Tibial artery (tissue), 4 donors: Measurements from ENCODE around the gene IL17RD.

Experiments used
- DNase-seq, 2 donors: peaks; one replicate each; pipeline ENCODE4 v3.0.0-alpha.2; 2019
- H3K27ac ChIP-seq, 2 donors: fragments of 200-600 bp; sonication (generic) in 1 of 2; 1 replicate in 1 of 2; 2 replicates in 1 of 2; pipeline ENCODE4 v1.5.1; 2018 to 2019; ENCODE audit warnings: mild to moderate bottlenecking in 1 of 2
- H3K27me3 ChIP-seq, 2 donors: fragments of 200-600 bp; sonication (generic) in 1 of 2; one replicate each; pipeline versions ENCODE4 v1.5.1 to v1.6.0; 2016 to 2019
- H3K36me3 ChIP-seq, 3 donors: fragments of 200-600 bp; sonication (generic) in 2 of 3; one replicate each; pipeline ENCODE4 v1.5.1; 2016 to 2019; ENCODE audit warnings: mild to moderate bottlenecking in 2 of 3
- H3K4me1 ChIP-seq, 4 donors: fragments of 200-600 bp; sonication (generic) in 2 of 4; 1 replicate in 3 of 4; 2 replicates in 1 of 4; pipeline ENCODE4 v1.5.1; 2016 to 2019
- H3K4me3 ChIP-seq, 2 donors: fragments of 200-600 bp; sonication (generic) in 1 of 2; 1 replicate in 1 of 2; 2 replicates in 1 of 2; pipeline ENCODE4 v1.5.1; 2018 to 2019; ENCODE audit warnings: mild to moderate bottlenecking in 2 of 2
- H3K9me3 ChIP-seq, 3 donors: fragments of 200-600 bp; sonication (generic) in 1 of 3; one replicate each; pipeline ENCODE4 v1.5.1; 2016 to 2019
- CTCF ChIP-seq, 2 experiments: fragments of 200-600 bp in 1 of 2; fragments of 450-650 bp in 1 of 2; IDR thresholded peaks; one replicate each; pipeline ENCODE4 v1.5.1; 2017 to 2019; ENCODE audit warnings: antibody characterized with exemption in 2 of 2, mild to moderate bottlenecking in 1 of 2, moderate library complexity in 1 of 2
- intact Hi-C: fragments of 100-400 bp; cut with DNase I; formaldehyde crosslinking; loops from one replicate; pipeline ENCODE4 v1.15.0; 2023; ENCODE audit warnings: low total_unique reads

The IL17RD gene

GRCh38 chr3:57140894-57141293, 24.3 kb downstream of the IL17RD start:
- DNase-seq, result peak in 1 of 2 donors; percentile 20
- no peak overlapping the region for H3K27ac ChIP-seq
- H3K4me1 ChIP-seq, result no peaks in the 10 kb centered on the region
- no peaks in the 10 kb centered on the region for H3K27me3 ChIP-seq
- TF ChIP-seq CTCF (IDR thresholded peaks at IDR 0.05), result no peak
- H3K36me3 ChIP-seq, result no peaks in the 10 kb centered on the region
- no peaks in the 10 kb centered on the region for H3K9me3 ChIP-seq
- intact Hi-C loops, result no loop called here
- H3K4me3 ChIP-seq, result no peak overlapping the region

DNA sequence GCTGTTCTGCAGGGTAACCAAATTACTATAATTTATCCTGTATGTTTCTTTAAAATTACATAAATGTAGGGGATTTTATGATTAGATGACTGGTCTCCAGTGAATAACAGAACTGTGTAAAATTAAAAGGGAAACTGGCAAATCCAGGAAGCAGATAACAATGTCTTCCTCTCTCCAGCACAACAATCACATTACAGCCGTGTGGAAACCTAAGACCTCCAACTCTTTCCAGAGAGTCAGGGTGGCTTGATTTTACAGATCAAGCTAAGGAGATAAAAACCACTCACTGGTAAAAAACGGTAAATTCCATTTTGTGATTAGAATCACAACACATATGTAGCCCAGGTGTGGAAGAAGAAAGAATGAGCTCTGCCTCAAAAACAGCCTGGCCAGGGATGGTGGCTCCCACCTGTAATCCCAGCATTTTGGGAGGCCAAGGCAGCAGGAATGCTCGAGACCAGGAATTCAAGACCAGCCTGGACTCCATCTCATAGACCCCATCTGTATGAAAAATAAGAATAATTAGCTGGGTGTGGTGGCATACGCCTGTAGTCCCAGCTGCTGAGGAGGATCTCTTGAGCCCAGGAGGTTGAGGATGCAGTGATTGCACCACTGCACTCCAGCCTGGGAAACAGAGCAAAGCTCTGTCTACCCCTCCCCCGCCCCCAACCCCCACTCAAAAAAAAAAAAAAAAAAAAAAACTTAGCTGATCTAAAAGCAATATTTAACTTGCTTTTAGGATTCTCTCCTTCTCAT, 29.0 kb downstream of the IL17RD start:
- H3K27me3 ChIP-seq, result no peaks in the 10 kb centered on the region
- H3K4me1 ChIP-seq, result no peaks in the 10 kb centered on the region
- H3K36me3 ChIP-seq, result no peaks in the 10 kb centered on the region
- no peak overlapping the region for H3K4me3 ChIP-seq
- no peak overlapping the region for H3K27ac ChIP-seq
- no peak for DNase-seq
- intact Hi-C loops, result no loop called here
- no peaks in the 10 kb centered on the region for H3K9me3 ChIP-seq
- TF ChIP-seq CTCF (IDR thresholded peaks at IDR 0.05), result no peak

- Histone ChIP-seq H3K27ac (no peak overlapping the region), H3K27me3 (no peaks in the 10 kb centered on the region), H3K36me3 (no peaks in the 10 kb centered on the region), H3K4me1 (no peaks in the 10 kb centered on the region), H3K4me3 (no peak overlapping the region), H3K9me3 (no peaks in the 10 kb centered on the region)
- intact Hi-C loops, result no loop called here
- no peak for DNase-seq
- TF ChIP-seq CTCF (IDR thresholded peaks at IDR 0.05), result no peak
Measured at GRCh38 chr3:57133157-57133556, 32.0 kb downstream of the IL17RD start.

DNA sequence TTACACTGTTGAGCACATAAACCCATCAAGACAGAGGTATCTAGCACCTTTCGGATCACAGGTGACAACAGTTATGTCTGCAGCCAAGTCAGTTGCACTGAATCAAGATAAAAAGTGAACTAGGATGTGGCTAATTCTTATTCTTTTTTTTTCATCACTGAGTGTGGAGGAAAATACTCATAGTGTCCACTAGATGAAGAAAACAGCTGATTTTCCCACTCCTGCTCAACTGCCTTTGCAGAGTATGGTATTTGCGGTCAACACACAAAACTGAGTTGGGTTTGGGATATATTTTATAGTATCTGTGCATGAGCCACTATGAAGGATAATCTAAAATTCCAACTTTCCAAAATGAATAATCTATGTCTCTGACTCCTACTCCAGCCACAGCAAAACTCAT, 32.5 kb downstream of the IL17RD start:
- Histone ChIP-seq H3K36me3 (no peaks in the 10 kb centered on the region), H3K9me3 (no peaks in the 10 kb centered on the region), H3K4me1 (no peaks in the 10 kb centered on the region), H3K27ac (no peak overlapping the region), H3K4me3 (no peak overlapping the region), H3K27me3 (no peaks in the 10 kb centered on the region)
- TF ChIP-seq CTCF (IDR thresholded peaks at IDR 0.05), result no peak
- no peak for DNase-seq
- intact Hi-C loops, result no loop called here

DNA sequence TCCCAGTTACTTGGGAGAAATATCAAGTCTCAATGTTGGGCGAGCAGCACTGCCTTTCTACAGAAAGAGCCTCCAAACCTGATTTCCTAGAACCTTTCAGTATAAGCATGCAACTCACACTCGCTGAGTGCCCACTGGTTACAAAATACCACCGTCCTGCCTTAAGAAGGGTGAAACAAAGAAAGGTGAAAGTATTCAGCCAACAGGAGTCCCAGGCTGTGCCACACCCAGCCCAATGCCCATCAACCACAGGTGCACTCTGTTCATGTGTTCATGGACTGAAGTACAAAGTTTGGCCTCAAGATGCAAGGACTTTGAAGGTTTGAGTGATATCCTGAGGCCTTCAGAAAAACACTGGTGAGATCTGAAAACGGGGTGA, 34.0 kb downstream of the IL17RD start:
- Histone ChIP-seq H3K9me3 (no peaks in the 10 kb centered on the region), H3K4me3 (no peak overlapping the region), H3K4me1 (no peaks in the 10 kb centered on the region), H3K27ac (no peak overlapping the region), H3K36me3 (no peaks in the 10 kb centered on the region), H3K27me3 (no peaks in the 10 kb centered on the region)
- no peak for TF ChIP-seq CTCF (IDR thresholded peaks at IDR 0.05)
- no peak for DNase-seq
- intact Hi-C loops, result no loop called here
